WTC11 (cell line): ENCODE data around the gene GLCCI1. TPM values are rescaled to one million over a fixed set of nuclear protein-coding genes. Genes with fewer than 3 reads are reported as not detected.

Experiments used
- NFYB ChIP-seq: sonication (generic); formaldehyde crosslinking; conservative IDR thresholded peaks from 2 replicates; pipeline ENCODE4 v1.8.0; 2022; ENCODE audit warnings: low read depth, missing genetic modification reagents
- total RNA-seq: library from RNA; stranded (reverse); gene quantifications from 3 replicates; pipeline ENCODE4 v1.2.3, GENCODE V29; 2021
- TF ChIP-seq, protein P1 (sequence below): sonication (generic); formaldehyde crosslinking; IDR thresholded peaks from 2 replicates; pipeline ENCODE4 v1.8.1; 2023; ENCODE audit warnings: mild to moderate bottlenecking, missing genetic modification reagents, moderate library complexity
- TF ChIP-seq, protein P2 (sequence below): fragments of 250-450 bp; sonication (Bioruptor Pico); IDR thresholded peaks from 2 replicates; pipeline ENCODE4 v1.9.0; 2021; ENCODE audit warnings: mild to moderate bottlenecking, borderline replicate concordance
- TF ChIP-seq, protein P3 (sequence below): sonication (generic); formaldehyde crosslinking; IDR thresholded peaks from 2 replicates; pipeline ENCODE4 v1.8.1; 2022; ENCODE audit warnings: missing genetic modification reagents, borderline replicate concordance

Gene GLCCI1
- total RNA-seq, 1 experiment from 2014 or later: 23.8 TPM

DNA sequence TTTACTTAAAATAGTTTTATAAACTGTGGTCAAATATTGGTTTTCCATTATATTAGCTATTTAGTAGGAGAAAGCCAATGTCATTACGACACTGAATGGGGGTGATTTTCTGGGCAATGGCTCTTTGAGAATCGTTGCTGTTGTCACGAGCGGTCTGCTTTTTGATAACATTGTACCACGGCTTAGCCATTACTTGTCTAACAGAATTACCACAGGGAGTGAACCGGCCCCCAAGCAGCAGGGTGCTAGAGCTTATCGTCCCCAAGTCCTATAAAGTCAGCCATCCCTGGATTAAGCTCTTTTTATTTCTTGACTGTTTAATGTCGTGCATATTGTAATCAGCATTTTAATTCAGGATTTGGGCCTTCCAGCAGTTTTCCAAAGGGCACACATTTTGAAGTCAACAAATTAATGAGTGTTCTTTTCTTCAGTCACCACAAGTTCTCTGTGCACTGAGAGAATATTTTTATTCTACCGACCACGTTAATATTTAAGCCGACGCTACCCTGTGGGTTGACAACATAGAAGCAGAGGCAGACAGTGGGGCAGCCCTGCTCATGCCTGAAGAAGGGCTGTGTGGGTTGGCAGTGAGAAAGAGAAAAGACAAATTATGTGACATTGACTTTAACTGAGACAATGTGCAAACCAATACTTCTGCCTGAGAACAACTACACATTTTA is 167.6 kb downstream of the GLCCI1 start (continued):
- TF ChIP-seq, protein P1, sequence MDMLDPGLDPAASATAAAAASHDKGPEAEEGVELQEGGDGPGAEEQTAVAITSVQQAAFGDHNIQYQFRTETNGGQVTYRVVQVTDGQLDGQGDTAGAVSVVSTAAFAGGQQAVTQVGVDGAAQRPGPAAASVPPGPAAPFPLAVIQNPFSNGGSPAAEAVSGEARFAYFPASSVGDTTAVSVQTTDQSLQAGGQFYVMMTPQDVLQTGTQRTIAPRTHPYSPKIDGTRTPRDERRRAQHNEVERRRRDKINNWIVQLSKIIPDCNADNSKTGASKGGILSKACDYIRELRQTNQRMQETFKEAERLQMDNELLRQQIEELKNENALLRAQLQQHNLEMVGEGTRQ (CRISPR knock-in tag): no peak
- TF ChIP-seq, protein P2, sequence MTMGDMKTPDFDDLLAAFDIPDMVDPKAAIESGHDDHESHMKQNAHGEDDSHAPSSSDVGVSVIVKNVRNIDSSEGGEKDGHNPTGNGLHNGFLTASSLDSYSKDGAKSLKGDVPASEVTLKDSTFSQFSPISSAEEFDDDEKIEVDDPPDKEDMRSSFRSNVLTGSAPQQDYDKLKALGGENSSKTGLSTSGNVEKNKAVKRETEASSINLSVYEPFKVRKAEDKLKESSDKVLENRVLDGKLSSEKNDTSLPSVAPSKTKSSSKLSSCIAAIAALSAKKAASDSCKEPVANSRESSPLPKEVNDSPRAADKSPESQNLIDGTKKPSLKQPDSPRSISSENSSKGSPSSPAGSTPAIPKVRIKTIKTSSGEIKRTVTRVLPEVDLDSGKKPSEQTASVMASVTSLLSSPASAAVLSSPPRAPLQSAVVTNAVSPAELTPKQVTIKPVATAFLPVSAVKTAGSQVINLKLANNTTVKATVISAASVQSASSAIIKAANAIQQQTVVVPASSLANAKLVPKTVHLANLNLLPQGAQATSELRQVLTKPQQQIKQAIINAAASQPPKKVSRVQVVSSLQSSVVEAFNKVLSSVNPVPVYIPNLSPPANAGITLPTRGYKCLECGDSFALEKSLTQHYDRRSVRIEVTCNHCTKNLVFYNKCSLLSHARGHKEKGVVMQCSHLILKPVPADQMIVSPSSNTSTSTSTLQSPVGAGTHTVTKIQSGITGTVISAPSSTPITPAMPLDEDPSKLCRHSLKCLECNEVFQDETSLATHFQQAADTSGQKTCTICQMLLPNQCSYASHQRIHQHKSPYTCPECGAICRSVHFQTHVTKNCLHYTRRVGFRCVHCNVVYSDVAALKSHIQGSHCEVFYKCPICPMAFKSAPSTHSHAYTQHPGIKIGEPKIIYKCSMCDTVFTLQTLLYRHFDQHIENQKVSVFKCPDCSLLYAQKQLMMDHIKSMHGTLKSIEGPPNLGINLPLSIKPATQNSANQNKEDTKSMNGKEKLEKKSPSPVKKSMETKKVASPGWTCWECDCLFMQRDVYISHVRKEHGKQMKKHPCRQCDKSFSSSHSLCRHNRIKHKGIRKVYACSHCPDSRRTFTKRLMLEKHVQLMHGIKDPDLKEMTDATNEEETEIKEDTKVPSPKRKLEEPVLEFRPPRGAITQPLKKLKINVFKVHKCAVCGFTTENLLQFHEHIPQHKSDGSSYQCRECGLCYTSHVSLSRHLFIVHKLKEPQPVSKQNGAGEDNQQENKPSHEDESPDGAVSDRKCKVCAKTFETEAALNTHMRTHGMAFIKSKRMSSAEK (CRISPR knock-in tag): no peak
- TF ChIP-seq, protein P3, sequence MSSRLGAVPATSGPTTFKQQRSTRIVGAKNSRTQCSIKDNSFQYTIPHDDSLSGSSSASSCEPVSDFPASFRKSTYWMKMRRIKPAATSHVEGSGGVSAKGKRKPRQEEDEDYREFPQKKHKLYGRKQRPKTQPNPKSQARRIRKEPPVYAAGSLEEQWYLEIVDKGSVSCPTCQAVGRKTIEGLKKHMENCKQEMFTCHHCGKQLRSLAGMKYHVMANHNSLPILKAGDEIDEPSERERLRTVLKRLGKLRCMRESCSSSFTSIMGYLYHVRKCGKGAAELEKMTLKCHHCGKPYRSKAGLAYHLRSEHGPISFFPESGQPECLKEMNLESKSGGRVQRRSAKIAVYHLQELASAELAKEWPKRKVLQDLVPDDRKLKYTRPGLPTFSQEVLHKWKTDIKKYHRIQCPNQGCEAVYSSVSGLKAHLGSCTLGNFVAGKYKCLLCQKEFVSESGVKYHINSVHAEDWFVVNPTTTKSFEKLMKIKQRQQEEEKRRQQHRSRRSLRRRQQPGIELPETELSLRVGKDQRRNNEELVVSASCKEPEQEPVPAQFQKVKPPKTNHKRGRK (CRISPR knock-in tag): no peak
- no peak for TF ChIP-seq NFYB
- TF ChIP-seq, all 79 proteins: peak for 0
